Activated effector memory CD4-positive, alpha-beta T cell treated with Interleukin-2 at 50 U/mL for 16 hours (primary cell): ENCODE results near the gene PMM1.
A peak's percentile ranks its signal among the peaks of the same experiment; 100 is the strongest.

Experiments
- DNase-seq: peaks from one replicate; pipeline ENCODE4 v3.0.0-alpha.2; 2020

The PMM1 gene

DNA sequence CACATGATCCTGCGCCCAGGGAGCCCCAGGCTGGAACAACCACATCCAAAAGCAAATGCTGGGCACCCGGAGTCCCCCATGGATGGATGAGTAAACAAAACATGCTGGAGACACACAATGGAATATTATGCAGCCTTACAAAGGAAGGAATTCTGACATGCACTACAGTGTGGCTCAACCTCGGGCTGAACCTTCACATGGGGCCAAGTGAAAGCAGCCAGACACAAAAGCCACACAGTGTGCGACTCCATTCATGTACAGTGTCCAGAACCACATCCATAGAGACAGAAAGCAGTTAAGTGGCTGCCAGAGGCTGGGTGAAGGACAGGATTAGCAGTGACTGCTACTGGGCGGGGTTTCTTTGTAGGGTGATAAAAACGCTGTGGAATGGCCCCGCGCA is 55.4 kb downstream of the PMM1 start:
- DNase-seq, result no peak

DNA sequence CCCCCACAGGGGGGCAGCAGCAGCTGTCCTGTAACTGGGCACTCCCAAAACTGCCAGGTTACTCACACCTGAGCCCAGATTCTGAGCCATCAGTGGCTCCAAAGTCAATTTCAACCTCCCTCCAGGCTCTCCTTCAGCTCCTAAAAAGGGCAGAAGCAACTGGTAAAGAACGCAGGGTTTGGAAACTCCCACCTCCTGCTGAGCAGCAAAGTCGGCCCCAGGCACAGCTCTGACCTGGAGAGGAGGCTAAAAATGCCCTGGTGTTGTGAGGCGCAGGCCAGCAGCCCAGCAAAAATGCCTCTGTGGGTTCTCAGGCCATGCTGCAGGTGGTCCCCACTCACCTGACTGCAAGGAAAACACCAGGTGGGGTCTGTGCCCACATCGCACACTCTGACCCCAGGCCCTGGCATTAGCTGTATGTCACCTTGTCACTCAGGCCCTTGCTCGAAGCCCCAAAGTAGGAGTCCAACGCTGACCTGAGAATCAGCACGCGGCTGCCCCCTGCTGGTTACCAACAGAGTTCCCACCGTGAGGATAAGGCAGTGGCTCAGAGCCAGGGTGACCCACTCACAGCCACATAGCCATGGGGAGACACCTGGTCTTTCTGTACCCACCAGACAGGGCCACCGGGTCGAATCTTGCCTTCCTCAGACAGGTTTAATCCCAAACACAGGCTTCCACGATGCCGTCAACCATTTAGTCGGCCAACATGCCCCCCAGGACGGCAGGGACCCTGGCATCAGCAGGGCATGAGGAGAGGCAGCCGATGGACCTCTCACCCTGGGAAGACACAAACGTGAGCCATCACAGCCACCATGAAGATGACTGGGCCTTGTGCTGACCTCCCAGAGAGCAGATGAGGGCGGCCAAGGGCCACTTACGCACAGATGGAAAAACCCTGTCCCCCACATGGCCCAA is 56.5 kb downstream of the PMM1 start:
- peak; percentile 49 for DNase-seq

DNA sequence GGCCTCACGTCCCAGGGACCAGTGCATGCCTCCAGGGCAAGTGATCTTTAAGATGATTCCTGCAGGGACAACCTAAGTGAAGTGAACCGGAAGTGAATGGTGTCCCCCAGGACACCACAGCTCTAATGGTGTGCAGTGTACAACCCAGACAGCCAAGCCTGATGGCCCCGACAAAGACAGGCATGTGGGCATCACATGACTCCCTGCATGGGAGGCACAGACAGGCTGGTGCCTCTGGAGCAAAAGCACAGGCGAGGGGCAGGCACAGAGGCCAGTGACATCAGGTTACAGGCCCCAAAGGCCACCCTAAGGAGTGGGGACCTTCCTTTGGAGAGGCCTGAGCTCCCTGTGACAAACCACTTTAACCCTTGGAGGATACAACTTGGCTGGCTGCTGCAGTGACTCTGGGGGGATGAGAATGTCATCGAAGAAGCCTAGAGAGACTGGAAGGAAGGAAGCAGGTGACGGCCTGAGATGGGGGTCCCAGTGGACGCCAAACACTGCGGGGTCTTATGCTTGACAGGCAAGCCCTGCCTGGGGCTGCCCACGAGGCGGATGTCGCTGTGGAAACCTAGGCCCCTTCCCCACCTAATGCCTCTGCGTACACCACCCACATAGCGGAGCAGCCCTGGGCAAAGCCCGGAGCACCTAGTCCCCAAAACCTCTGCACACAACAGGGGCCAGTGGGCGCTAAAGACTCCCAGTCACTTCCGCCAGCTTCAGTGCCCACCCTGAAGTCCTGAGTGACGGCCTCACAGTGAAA is 57.7 kb downstream of the PMM1 start:
- DNase-seq, result no peak

DNA sequence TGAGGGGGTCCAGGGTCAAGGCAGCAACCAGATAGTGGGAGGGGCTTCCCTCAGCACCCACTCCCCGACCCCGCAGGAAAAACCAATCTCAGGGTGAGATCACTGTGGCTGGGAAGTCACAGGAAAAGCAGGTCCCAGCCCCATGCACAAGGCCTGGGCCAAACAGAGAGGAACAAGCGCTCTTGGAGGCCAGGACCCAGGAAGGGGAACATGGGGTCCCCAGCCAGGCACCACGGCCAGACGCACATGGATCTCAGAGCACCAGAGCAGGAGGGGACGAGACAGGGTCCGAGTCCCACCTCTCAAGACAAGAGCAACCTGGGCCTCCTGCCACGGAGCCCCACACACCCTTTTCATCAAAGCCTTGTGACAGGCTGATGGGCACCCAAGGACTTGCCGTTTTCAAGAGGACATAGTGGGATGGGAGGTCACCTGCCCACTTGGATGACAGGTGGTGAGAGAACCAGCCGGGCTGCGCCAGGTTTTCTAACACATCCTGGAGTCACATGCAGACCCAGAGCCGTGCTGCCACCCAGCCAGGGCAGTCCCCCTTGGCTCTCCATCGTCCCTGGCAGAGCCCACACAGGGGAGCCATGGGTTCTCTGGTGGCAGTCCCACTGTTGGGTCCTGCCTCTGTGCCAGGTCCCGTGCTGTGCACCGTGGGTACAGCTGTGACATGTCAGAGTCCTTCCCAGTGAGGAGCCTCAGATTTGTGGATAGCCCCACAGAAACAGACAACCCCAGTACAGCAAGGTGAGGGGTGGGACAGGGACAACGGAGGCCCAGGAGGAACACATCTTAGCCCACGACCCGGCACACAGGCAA is 58.5 kb downstream of the PMM1 start:
- DNase-seq, result no peak

DNA sequence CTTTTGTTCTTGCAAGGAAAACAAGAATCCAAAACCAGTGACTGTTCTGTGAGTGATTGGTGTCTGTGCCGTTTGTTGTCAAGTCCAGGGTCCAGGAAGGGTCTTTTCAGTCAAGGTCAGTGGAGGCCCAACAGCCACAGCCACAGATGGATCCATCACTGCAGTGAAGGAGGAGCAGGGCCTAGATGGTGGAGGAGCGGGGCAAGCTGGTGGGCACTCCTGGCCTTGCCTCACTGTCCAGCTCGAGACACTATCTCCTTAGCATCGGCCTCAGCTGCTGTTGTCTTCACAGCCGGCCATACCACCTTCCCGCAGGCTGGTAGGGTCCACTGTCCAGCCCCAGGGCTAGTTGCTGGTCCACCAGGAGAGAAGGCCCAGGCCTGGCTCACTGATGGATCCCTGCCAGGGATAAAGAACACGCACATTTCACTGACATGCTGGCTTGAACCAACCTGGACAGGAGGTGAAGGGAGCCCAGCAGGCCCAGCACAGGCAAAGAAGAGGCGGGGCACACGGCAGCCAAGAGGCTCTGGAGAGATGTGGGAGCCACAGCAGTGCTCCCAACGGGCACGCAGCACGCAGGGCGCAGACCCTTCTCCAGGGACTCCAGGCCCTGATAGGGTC is 60.6 kb downstream of the PMM1 start:
- DNase-seq, result no peak

DNA sequence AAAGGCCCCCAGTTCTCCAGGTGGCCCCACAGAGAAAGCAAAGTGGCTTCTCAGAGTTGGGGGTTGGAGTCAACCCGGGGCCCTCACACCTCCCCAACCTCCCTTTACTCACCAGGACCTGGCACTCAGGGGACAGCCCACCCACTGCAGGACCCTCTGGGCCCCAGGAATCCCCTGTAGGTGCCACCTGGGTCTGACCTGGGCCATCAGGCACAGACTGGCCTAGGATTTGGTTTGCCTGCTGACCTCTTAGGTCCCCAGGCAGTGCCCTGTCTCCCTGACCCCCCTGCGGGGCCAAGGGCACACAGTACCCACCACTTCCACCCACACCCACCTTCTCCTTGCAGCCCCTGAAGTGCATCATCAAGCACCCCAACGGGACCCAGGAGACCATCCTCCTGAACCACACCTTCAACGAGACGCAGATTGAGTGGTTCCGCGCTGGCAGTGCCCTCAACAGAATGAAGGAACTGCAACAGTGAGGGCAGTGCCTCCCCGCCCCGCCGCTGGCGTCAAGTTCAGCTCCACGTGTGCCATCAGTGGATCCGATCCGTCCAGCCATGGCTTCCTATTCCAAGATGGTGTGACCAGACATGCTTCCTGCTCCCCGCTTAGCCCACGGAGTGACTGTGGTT is 61.4 kb downstream of the PMM1 start:
- no peak for DNase-seq
